ENCODE measurements around the gene PARVB. TPM values are rescaled to one million over a fixed set of nuclear protein-coding genes. Genes with fewer than 3 reads are reported as not detected.

PARVB gene
- total and polyA plus RNA-seq, 2 of the 8 experiments (the other 6 are each of a cell fraction or from before 2014, with no cell fraction given), result 14.5 to 18.6 TPM

GRCh38 chr22:44146088-44146861 lies 122.2 kb downstream of the PARVB start (continued):
- no peak for TF ChIP-seq ZNF274 (IDR thresholded peaks at IDR 0.05; ENCODE audit: borderline replicate concordance, extremely low read depth, low read length)
- TF ChIP-seq, protein P1, sequence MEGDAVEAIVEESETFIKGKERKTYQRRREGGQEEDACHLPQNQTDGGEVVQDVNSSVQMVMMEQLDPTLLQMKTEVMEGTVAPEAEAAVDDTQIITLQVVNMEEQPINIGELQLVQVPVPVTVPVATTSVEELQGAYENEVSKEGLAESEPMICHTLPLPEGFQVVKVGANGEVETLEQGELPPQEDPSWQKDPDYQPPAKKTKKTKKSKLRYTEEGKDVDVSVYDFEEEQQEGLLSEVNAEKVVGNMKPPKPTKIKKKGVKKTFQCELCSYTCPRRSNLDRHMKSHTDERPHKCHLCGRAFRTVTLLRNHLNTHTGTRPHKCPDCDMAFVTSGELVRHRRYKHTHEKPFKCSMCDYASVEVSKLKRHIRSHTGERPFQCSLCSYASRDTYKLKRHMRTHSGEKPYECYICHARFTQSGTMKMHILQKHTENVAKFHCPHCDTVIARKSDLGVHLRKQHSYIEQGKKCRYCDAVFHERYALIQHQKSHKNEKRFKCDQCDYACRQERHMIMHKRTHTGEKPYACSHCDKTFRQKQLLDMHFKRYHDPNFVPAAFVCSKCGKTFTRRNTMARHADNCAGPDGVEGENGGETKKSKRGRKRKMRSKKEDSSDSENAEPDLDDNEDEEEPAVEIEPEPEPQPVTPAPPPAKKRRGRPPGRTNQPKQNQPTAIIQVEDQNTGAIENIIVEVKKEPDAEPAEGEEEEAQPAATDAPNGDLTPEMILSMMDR (IDR thresholded peaks at IDR 0.05; ENCODE audit: control extremely low read depth in 1 of 3, insufficient read depth in 1 of 3, low read depth in 1 of 3, low read length in 3 of 3), result no peak
- peak; percentile 77 for TF ChIP-seq SIRT6 (IDR thresholded peaks at IDR 0.05; ENCODE audit: low read length)
- no peak for TF ChIP-seq HDAC6 (IDR thresholded peaks at IDR 0.05; ENCODE audit: low read depth, low read length)
- TF ChIP-seq SP1 (IDR thresholded peaks at IDR 0.05; ENCODE audit: low read depth, low read length), result no peak
- TF ChIP-seq SIX5 (IDR thresholded peaks at IDR 0.05; ENCODE audit: low read depth, low read length), result no peak
- TF ChIP-seq CHD2 (IDR thresholded peaks at IDR 0.05; ENCODE audit: low read length), result 0 out of 2 replicates have a peak, but pooled peaks have one; percentile 19
